Right cardiac atrium (tissue), 5 donors: ENCODE measurements around the gene SMTN. TPM values are rescaled to one million over a fixed set of nuclear protein-coding genes. Genes with fewer than 3 reads are reported as not detected.

Source experiments
- ATAC-seq, 2 donors: fragments of 200-7000 bp; cut with Tn5 transposase; one replicate each; pipeline versions ENCODE4 v1.8.0 to v1.9.1; 2020; ENCODE audit warnings: moderate library complexity in 2 of 2, mild to moderate bottlenecking in 1 of 2
- DNase-seq, 3 donors: peaks; one replicate each; pipeline ENCODE4 v3.0.0-alpha.2; 2020
- H3K27ac ChIP-seq: one replicate; pipeline ENCODE4 v1.5.1; 2013; ENCODE audit warnings: mild to moderate bottlenecking, low read length, control low read depth, moderate library complexity
- H3K27me3 ChIP-seq: one replicate; pipeline ENCODE4 v1.6.1; 2013; ENCODE audit not compliant: control insufficient read depth, insufficient read depth
- H3K4me1 ChIP-seq: one replicate; pipeline ENCODE4 v1.6.1; 2013; ENCODE audit warnings: low read length; ENCODE audit not compliant: control insufficient read depth, insufficient read depth
- H3K4me3 ChIP-seq: one replicate; pipeline ENCODE4 v1.5.1; 2013; ENCODE audit warnings: low read length, control low read depth
- H3K9me3 ChIP-seq: one replicate; pipeline ENCODE4 v1.6.1; 2013; ENCODE audit warnings: low read length; ENCODE audit not compliant: control insufficient read depth
- WGBS: extraction: QIAGEN DNeasy Blood & Tissue Kit; methylation state at CpG from one replicate; pipeline ENCODE4 v1.1.7; 2013; 5-methylcytosine and 5-hydroxymethylcytosine counted together
- intact Hi-C, 4 donors: fragments of 100-400 bp; cut with DNase I; formaldehyde crosslinking; loops; one replicate each; pipeline versions ENCODE4 v1.11.0 to v1.14.0; 2022 to 2023
- polyA plus RNA-seq: library from polyadenylated mRNA; stranded (reverse); fragments of 200-250 nt; gene quantifications from one replicate; pipeline ENCODE4 v1.2.3, GENCODE V29; 2013
- total RNA-seq, 4 donors: library from RNA; stranded (reverse); fragmentation: NEBNext Ultra II Directional; extraction: Animal tissue kit (Norgen Biotek cat#: 25700); gene quantifications; one replicate each; pipeline ENCODE4 v1.2.1, GENCODE V29; 2021
- donor health status: healthy with polysubstance abuse.
- donor health status: DM: no; HTN: yes; CAD: no.
- donor health status: DM: no; HTN: no; CAD: no.
- donor health status: DM: no; HTN: yes; CAD: no; lungs with severe emphysema.
- donor health status: DM: yes; HTN: yes; CAD: no.

Gene SMTN
- total and polyA plus RNA-seq, 5 donors, result 156 to 233 (median 211) TPM

DNA sequence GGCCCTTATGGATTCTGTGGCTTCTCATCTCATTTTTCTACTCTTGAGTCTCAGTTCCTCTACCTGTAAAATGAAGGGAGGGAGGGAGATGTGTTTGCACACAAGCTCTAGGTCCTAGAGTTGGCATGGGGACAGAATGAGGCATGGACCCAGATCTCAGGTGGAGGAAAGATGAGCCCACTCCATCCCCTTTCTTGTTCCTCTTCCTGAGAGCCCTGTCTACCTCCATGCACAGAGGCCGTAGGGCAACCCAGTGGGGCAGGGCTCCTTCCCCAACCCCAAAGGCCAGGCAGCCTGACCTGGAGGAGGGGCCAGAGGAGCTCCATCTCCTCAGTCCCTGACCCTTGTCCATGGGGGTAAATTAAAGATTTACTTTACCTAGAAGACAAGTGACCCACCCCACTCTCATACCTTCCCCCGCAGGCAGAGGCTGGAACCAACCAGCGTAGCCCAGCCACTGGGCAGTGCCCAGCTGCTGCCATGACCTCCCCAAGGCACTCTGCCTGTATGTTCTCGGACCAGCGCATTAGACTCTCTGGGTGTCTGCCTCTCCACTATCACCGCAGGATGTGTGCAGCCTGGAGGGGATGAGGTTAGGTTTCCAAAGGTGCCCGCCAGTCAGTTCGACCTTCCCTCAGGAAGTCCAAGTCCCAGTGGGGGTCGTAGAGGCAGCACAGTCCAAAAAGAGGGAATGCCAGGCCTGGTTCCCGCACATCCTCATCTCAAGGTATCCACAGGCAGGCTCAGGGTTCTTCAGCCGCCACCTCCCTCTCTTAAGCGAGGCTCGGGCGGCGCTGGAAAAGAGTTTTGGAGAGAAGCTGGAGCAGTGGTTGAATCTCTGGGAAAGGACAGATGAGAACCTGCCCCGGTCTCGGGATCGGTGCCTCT lies 3.0 kb downstream of the SMTN start:
- Histone ChIP-seq H3K4me3 (peak overlapping the region; percentile 55), H3K9me3 (no peaks in the 10 kb centered on the region), H3K27me3 (no peaks in the 10 kb centered on the region), H3K27ac (peak overlapping the region; percentile 82), H3K4me1 (peaks cover 7% of the 10 kb centered on the region)
- ATAC-seq, result no peak
- DNase-seq, result no peak
- WGBS, result 9% methylated on average over 18 of the region's 18 CpGs
- intact Hi-C loops, result loop anchor here (2.0 to 10.0 kb wide), 5 partner anchors 117 to 151 kb away; partner anchors contain the start of genes MORC2 (in 3 of the 4) and TUG1 (in 3 of the 4)

- H3K4me1 ChIP-seq, result peaks cover 7% of the 10 kb centered on the region
- ATAC-seq, result peak; percentile 82 to 83
Measured at GRCh38 chr22:31084811-31085492, 3.8 kb downstream of the SMTN start.

GRCh38 chr22:31085493-31085824 lies 4.3 kb downstream of the SMTN start:
- ATAC-seq (peak; percentile 21 to 24), DNase-seq (peak; percentile 71 to 87 (median 85))
- Histone ChIP-seq H3K9me3 (no peaks in the 10 kb centered on the region), H3K27me3 (no peaks in the 10 kb centered on the region), H3K4me3 (peak overlapping the region; percentile 55), H3K4me1 (peaks cover 6% of the 10 kb centered on the region), H3K27ac (peak overlapping the region; percentile 82)
- intact Hi-C loops, result loop anchor here in 3 of 4 donors (2.0 to 10.0 kb wide), 3 partner anchors 137 to 149 kb away; no protein-coding TSS in a partner anchor
- WGBS, result 18% methylated on average over 13 of the region's 13 CpGs

More at GRCh38 chr22:31084811-31085492, 3.8 kb downstream of the SMTN start:
- peak; percentile 94 to 98 (median 96) for DNase-seq
- under 1% methylated on average over 69 of the region's 69 CpGs for WGBS
- Histone ChIP-seq H3K9me3 (no peaks in the 10 kb centered on the region), H3K27ac (peak overlapping the region; percentile 82), H3K4me3 (peak overlapping the region; percentile 55), H3K27me3 (no peaks in the 10 kb centered on the region)
- intact Hi-C loops, result loop anchor here (2.0 to 10.0 kb wide), 5 partner anchors 118 to 150 kb away; partner anchors contain the start of genes MORC2 (in 3 of the 4) and TUG1 (in 3 of the 4)

GRCh38 chr22:31085928-31086327 lies 4.8 kb downstream of the SMTN start:
- peaks cover 4% of the 10 kb centered on the region for H3K4me1 ChIP-seq
- intact Hi-C loops, result loop anchor here in 3 of 4 donors (2.0 to 10.0 kb wide), 3 partner anchors 137 to 149 kb away; no protein-coding TSS in a partner anchor
- 56% methylated on average over 3 of the region's 3 CpGs for WGBS
- DNase-seq (peak in 1 of 3 donors; percentile 48), ATAC-seq (no peak)
- no peaks in the 10 kb centered on the region for H3K9me3 ChIP-seq
- H3K27ac ChIP-seq, result peak overlapping the region; percentile 23
- no peak overlapping the region for H3K4me3 ChIP-seq
- no peaks in the 10 kb centered on the region for H3K27me3 ChIP-seq

DNA sequence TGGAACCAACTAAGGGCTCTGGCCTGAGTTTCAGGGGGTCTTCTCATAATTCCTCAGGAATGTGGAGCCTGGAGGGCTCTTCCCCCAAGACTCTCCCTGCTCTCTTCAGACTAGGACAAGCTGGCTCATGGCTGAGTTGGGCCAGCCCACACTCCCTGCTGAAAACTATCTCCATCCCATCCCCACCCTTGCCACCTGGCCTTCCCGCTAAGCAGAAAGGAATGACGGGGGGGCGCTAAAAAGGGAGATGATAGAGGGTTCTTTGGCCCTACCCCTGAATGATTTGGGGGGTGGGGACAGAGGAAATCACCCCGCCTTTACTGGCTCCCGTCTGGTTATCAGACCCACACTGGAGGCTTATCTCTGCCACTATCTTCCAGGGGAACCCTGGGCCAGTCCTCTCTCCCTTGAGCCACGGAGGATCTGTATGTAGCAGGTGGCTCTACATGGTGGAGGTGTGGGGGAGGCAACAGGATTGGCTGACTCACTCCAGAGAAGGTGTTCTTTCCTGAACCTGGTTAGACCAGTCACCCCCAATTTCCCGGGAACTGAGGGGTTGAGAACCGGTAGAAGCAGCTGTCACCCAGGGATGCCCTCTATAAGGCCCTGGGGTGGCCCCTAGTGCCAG lies 5.7 kb downstream of the SMTN start:
- WGBS, result 58% methylated on average over 8 of the region's 8 CpGs
- Histone ChIP-seq H3K27ac (peak overlapping the region; percentile 8), H3K4me3 (no peak overlapping the region), H3K4me1 (peaks cover 4% of the 10 kb centered on the region), H3K27me3 (no peaks in the 10 kb centered on the region), H3K9me3 (no peaks in the 10 kb centered on the region)
- intact Hi-C loops, result loop anchor here in 2 of 4 donors (5.0 to 10.0 kb wide), 2 partner anchors 140 to 148 kb away; no protein-coding TSS in a partner anchor
- no peak for ATAC-seq
- peak in 1 of 3 donors; percentile 40 for DNase-seq

DNA sequence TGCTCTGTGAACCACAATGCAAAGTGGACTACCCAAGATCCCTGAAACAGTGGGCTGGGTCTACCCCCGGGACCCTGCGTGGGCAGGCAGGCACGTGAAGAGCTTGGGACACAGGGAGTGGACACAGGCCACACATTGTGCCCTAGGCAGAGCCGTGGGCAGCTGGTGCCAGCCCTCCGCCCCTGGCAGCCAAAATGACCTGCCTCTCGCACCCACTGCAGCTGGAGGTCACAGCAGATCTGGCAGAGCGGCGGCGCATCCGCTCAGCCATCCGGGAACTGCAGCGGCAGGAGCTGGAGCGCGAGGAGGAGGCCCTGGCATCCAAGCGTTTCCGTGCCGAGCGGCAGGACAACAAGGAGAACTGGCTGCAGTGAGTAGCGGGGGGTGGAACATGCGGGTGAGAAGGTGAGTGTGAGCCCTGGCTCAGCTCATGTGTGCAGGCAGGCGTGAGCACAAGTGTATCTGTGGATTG lies 6.7 kb downstream of the SMTN start:
- Histone ChIP-seq H3K4me1 (peaks cover 2% of the 10 kb centered on the region), H3K4me3 (no peak overlapping the region), H3K9me3 (no peaks in the 10 kb centered on the region), H3K27me3 (no peaks in the 10 kb centered on the region), H3K27ac (no peak overlapping the region)
- DNase-seq, result peak in 2 of 3 donors; percentile 57 to 59
- 81% methylated on average over 21 of the region's 21 CpGs for WGBS
- no peak for ATAC-seq
- intact Hi-C loops, result loop anchor here in 2 of 4 donors (5.0 to 10.0 kb wide), 2 partner anchors 140 to 147 kb away; no protein-coding TSS in a partner anchor

- Histone ChIP-seq H3K27me3 (no peaks in the 10 kb centered on the region), H3K9me3 (no peaks in the 10 kb centered on the region), H3K4me1 (no peaks in the 10 kb centered on the region), H3K4me3 (no peak overlapping the region), H3K27ac (no peak overlapping the region)
- WGBS, result 86% methylated on average over 26 of the region's 26 CpGs
- peak in 2 of 3 donors; percentile 58 to 62 for DNase-seq
- no peak for ATAC-seq
- intact Hi-C loops, result loop anchor here in 2 of 4 donors (5.0 to 10.0 kb wide), 2 partner anchors 141 to 146 kb away; no protein-coding TSS in a partner anchor
Measured at GRCh38 chr22:31088233-31088986, 7.3 kb downstream of the SMTN start.

GRCh38 chr22:31089160-31090100 lies 8.3 kb downstream of the SMTN start:
- no peaks in the 10 kb centered on the region for H3K9me3 ChIP-seq
- DNase-seq, result peak; percentile 42 to 84 (median 77)
- no peaks in the 10 kb centered on the region for H3K4me1 ChIP-seq
- WGBS, result 69% methylated on average over 9 of the region's 9 CpGs
- peak; percentile 4 to 5 for ATAC-seq
- H3K27ac ChIP-seq, result peak overlapping the region; percentile 13
- H3K4me3 ChIP-seq, result no peak overlapping the region
- intact Hi-C loops, result loop anchor here in 3 of 4 donors (5.0 to 10.0 kb wide), 3 partner anchors 58 to 145 kb away; no protein-coding TSS in a partner anchor
- no peaks in the 10 kb centered on the region for H3K27me3 ChIP-seq
